ENCODE measurements around the gene HPSE2. TPM values are rescaled to one million over a fixed set of nuclear protein-coding genes. Genes with fewer than 3 reads are reported as not detected.

HPSE2 gene
- total RNA-seq, 1 experiment from 2014 or later, result not detected

DNA sequence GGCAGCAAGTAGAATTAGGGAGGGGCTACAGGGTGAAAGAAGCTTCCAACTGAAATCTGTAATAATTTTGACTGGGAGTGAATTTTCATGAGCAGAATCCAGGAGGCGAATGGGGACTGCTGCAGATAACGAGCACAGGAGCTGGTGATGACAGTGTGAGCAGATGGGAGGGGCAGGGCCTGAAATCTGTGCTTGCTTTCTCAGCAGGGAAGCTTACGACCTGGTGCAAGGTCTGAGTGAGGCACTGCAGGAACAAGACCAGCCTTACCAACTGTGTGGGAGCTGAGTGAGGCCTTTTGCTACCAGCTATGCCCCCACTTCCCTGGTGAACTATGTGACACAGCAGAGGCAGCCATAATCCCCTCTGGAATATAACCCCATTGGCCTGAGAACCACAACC lies 109.8 kb downstream of the HPSE2 start:
- no peak overlapping the region for H3K4me2 ChIP-seq
- no peak overlapping the region for H3K4me3 ChIP-seq
- no peak overlapping the region for H2AFZ ChIP-seq
- no peak for DNase-seq
- intact Hi-C loops (cut with micrococcal nuclease; ENCODE audit: unreplicated experiment), result no loop called here
- H3F3A ChIP-seq (ENCODE audit: insufficient read depth, low read depth), result no peaks in the 10 kb centered on the region
- no peaks in the 10 kb centered on the region for H4K20me1 ChIP-seq (ENCODE audit: insufficient read depth)
- BruUV-seq (replicated peaks), result no TSS peak
- no peak overlapping the region for H3K27ac ChIP-seq
- ChIA-PET CTCF (no interaction called here), POLR2A (ENCODE audit: unreplicated experiment) (no interaction called here)
- H3K36me3 ChIP-seq (ENCODE audit: low read depth), result no peaks in the 10 kb centered on the region
- no peaks in the 10 kb centered on the region for H3K79me2 ChIP-seq (ENCODE audit: low read depth)
- no peaks in the 10 kb centered on the region for H3K9me3 ChIP-seq (ENCODE audit: insufficient read depth, low read depth)
- no peaks in the 10 kb centered on the region for H3K4me1 ChIP-seq (replicated peaks; ENCODE audit: insufficient read depth)
- no peaks in the 10 kb centered on the region for H3K27me3 ChIP-seq (ENCODE audit: insufficient read depth, low read depth)
- no peak for TF ChIP-seq EZH2 (IDR thresholded peaks at IDR 0.05; ENCODE audit: low read depth)
- TF ChIP-seq, protein P1, sequence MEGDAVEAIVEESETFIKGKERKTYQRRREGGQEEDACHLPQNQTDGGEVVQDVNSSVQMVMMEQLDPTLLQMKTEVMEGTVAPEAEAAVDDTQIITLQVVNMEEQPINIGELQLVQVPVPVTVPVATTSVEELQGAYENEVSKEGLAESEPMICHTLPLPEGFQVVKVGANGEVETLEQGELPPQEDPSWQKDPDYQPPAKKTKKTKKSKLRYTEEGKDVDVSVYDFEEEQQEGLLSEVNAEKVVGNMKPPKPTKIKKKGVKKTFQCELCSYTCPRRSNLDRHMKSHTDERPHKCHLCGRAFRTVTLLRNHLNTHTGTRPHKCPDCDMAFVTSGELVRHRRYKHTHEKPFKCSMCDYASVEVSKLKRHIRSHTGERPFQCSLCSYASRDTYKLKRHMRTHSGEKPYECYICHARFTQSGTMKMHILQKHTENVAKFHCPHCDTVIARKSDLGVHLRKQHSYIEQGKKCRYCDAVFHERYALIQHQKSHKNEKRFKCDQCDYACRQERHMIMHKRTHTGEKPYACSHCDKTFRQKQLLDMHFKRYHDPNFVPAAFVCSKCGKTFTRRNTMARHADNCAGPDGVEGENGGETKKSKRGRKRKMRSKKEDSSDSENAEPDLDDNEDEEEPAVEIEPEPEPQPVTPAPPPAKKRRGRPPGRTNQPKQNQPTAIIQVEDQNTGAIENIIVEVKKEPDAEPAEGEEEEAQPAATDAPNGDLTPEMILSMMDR (conservative IDR thresholded peaks at IDR 0.05), result no peak
- no peaks in the 10 kb centered on the region for H3K9me2 ChIP-seq (ENCODE audit: insufficient read depth)

DNA sequence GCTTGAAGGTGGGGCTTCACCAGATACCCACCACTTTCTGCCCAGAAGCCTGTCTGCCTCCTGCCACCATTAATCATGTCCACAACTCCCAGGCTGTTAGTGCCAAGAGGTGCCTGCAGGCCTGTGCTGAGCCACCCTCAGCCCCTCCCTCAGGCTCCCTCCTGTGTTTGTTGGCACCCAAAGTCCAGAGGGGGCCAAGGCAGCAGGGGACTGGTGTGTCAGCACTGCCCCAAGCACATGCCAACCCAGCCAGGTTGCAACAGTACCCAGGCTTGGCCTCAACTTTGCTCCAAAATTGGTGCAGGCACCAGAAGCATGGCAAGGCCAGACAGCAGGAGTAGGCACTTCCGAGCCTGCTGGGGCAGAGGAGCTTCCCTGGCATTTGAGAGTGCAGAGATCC lies 111.3 kb downstream of the HPSE2 start:
- Histone ChIP-seq H3F3A (ENCODE audit: insufficient read depth, low read depth) (no peaks in the 10 kb centered on the region), H3K4me1 (replicated peaks; ENCODE audit: insufficient read depth) (no peaks in the 10 kb centered on the region), H4K20me1 (ENCODE audit: insufficient read depth) (no peaks in the 10 kb centered on the region), H3K4me2 (no peak overlapping the region), H3K79me2 (ENCODE audit: low read depth) (no peaks in the 10 kb centered on the region), H3K9me3 (ENCODE audit: insufficient read depth, low read depth) (no peaks in the 10 kb centered on the region), H3K36me3 (ENCODE audit: low read depth) (no peaks in the 10 kb centered on the region), H3K9me2 (ENCODE audit: insufficient read depth) (no peaks in the 10 kb centered on the region), H3K27ac (no peak overlapping the region), H3K4me3 (no peak overlapping the region), H3K27me3 (ENCODE audit: insufficient read depth, low read depth) (no peaks in the 10 kb centered on the region), H2AFZ (no peak overlapping the region)
- ChIA-PET POLR2A (ENCODE audit: unreplicated experiment) (no interaction called here), CTCF (no interaction called here)
- no peak for DNase-seq
- BruUV-seq (replicated peaks), result no TSS peak
- TF ChIP-seq, protein P1 (conservative IDR thresholded peaks at IDR 0.05), result no peak
- TF ChIP-seq EZH2 (IDR thresholded peaks at IDR 0.05; ENCODE audit: low read depth), result no peak
- intact Hi-C loops (cut with micrococcal nuclease; ENCODE audit: unreplicated experiment), result no loop called here

DNA sequence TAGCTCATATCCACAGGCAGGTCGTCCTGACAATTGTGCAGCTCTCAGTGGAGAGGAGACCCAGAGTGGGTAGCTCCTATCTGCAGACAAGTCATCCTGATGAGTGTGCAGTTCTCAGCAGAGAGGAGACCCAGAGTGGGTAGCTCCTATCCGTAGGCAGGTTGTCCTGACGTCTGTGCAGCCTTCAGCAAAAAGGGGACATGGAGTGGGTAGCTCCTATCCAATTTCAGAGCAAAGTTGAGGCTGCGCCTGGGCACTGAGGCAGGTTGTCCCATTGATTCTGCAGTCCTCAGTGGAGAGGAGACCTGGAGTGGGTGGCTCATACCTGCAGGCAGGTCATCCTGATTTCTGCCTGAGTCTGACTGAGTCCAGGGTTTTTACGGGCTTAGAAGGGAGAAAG lies 111.8 kb downstream of the HPSE2 start:
- BruUV-seq (replicated peaks), result no TSS peak
- intact Hi-C loops (cut with micrococcal nuclease; ENCODE audit: unreplicated experiment), result no loop called here
- Histone ChIP-seq H3K4me1 (replicated peaks; ENCODE audit: insufficient read depth) (no peaks in the 10 kb centered on the region), H3K4me2 (no peak overlapping the region), H3F3A (ENCODE audit: insufficient read depth, low read depth) (no peaks in the 10 kb centered on the region), H3K9me3 (ENCODE audit: insufficient read depth, low read depth) (no peaks in the 10 kb centered on the region), H3K4me3 (no peak overlapping the region), H3K27ac (no peak overlapping the region), H2AFZ (no peak overlapping the region), H3K79me2 (ENCODE audit: low read depth) (no peaks in the 10 kb centered on the region), H3K9me2 (ENCODE audit: insufficient read depth) (no peaks in the 10 kb centered on the region), H3K27me3 (ENCODE audit: insufficient read depth, low read depth) (no peaks in the 10 kb centered on the region), H4K20me1 (ENCODE audit: insufficient read depth) (no peaks in the 10 kb centered on the region), H3K36me3 (ENCODE audit: low read depth) (no peaks in the 10 kb centered on the region)
- DNase-seq, result no peak
- TF ChIP-seq, protein P1 (conservative IDR thresholded peaks at IDR 0.05), result no peak
- TF ChIP-seq EZH2 (IDR thresholded peaks at IDR 0.05; ENCODE audit: low read depth), result no peak
- CTCF ChIA-PET, result no interaction called here
- POLR2A ChIA-PET (ENCODE audit: unreplicated experiment), result no interaction called here

All from PC-9 (cell line).